Liver (tissue), 9 donors: Measurements from ENCODE around the gene GON4L. TPM values are rescaled to one million over a fixed set of nuclear protein-coding genes. Genes with fewer than 3 reads are reported as not detected.

Experiments used
- DNase-seq: peaks from one replicate; pipeline ENCODE4 v3.0.0-alpha.2; 2017; ENCODE audit warnings: low spot score
- H3K27ac ChIP-seq, 2 donors: one replicate each; pipeline ENCODE4 v1.7.0; 2013; ENCODE audit warnings: inconsistent platforms in 2 of 2, low read length in 2 of 2, control low read depth in 1 of 2, low read depth in 1 of 2, mild to moderate bottlenecking in 1 of 2
- H3K27me3 ChIP-seq, 4 donors: one replicate each; pipeline versions ENCODE4 v1.6.1 to v1.7.0; 2013; ENCODE audit warnings: low read length in 3 of 4, inconsistent platforms in 1 of 4, mild to moderate bottlenecking in 1 of 4, moderate library complexity in 1 of 4; ENCODE audit not compliant: control insufficient read depth in 4 of 4, insufficient read depth in 4 of 4
- H3K36me3 ChIP-seq, 4 donors: one replicate each; pipeline versions ENCODE4 v1.6.1 to v1.7.0; 2013; ENCODE audit warnings: low read length in 3 of 4, mild to moderate bottlenecking in 3 of 4, low read depth in 1 of 4, moderate library complexity in 1 of 4; ENCODE audit not compliant: control insufficient read depth in 4 of 4, insufficient read depth in 3 of 4
- H3K4me1 ChIP-seq, 4 donors: one replicate each; pipeline versions ENCODE4 v1.6.1 to v1.7.0; 2013; ENCODE audit warnings: low read length in 3 of 4, mild to moderate bottlenecking in 3 of 4, moderate library complexity in 1 of 4; ENCODE audit not compliant: control insufficient read depth in 4 of 4, insufficient read depth in 4 of 4
- H3K4me3 ChIP-seq, 3 donors: one replicate each; pipeline versions ENCODE4 v1.6.1 to v1.7.0; 2013; ENCODE audit warnings: low read length in 3 of 3, control low read depth in 1 of 3, low read depth in 1 of 3, mild to moderate bottlenecking in 1 of 3
- H3K9ac ChIP-seq, 2 donors: one replicate each; pipeline ENCODE4 v1.7.0; 2013; ENCODE audit warnings: low read length in 2 of 2, mild to moderate bottlenecking in 2 of 2, moderate library complexity in 2 of 2, control low read depth in 1 of 2, low read depth in 1 of 2
- H3K9me3 ChIP-seq, 4 donors: one replicate each; pipeline versions ENCODE4 v1.6.1 to v1.7.0; 2013; ENCODE audit warnings: low read length in 3 of 4; ENCODE audit not compliant: control insufficient read depth in 4 of 4
- EGR1 ChIP-seq, 2 donors: IDR thresholded peaks; 2 replicates each; pipeline ENCODE4 v1.6.1; 2016 to 2018; ENCODE audit warnings: antibody characterized with exemption in 2 of 2, low read depth in 2 of 2
- FOXA1 ChIP-seq: IDR thresholded peaks from 2 replicates; pipeline ENCODE4 v1.6.1; 2016; ENCODE audit warnings: antibody characterized with exemption
- FOXA2 ChIP-seq: IDR thresholded peaks from 2 replicates; pipeline ENCODE4 v1.6.1; 2016; ENCODE audit warnings: antibody characterized with exemption
- GABPA ChIP-seq, 2 donors: IDR thresholded peaks in 1 of 2; conservative IDR thresholded peaks in 1 of 2; 2 replicates each; pipeline ENCODE4 v1.6.1; 2016; ENCODE audit warnings: antibody characterized with exemption in 2 of 2, mild to moderate bottlenecking in 1 of 2, moderate library complexity in 1 of 2
- HNF4A ChIP-seq, 2 donors: conservative IDR thresholded peaks; 2 replicates each; pipeline ENCODE4 v1.6.1; 2016; ENCODE audit warnings: antibody characterized with exemption in 2 of 2, mild to moderate bottlenecking in 2 of 2
- HNF4G ChIP-seq: IDR thresholded peaks from 2 replicates; pipeline ENCODE4 v1.6.1; 2016; ENCODE audit warnings: antibody characterized with exemption
- JUND ChIP-seq, 2 donors: IDR thresholded peaks; 2 replicates each; pipeline ENCODE4 v1.6.1; 2016; ENCODE audit warnings: antibody characterized with exemption in 2 of 2
- NR2F2 ChIP-seq: IDR thresholded peaks from 2 replicates; pipeline ENCODE4 v1.6.1; 2016; ENCODE audit warnings: antibody characterized with exemption
- RAD21 ChIP-seq, 2 donors: IDR thresholded peaks; 2 replicates each; pipeline ENCODE4 v1.6.1; 2016; ENCODE audit warnings: antibody characterized with exemption in 2 of 2, mild to moderate bottlenecking in 2 of 2
- RXRA ChIP-seq, 2 donors: IDR thresholded peaks; 2 replicates each; pipeline ENCODE4 v1.6.1; 2017 to 2018; ENCODE audit warnings: antibody characterized with exemption in 2 of 2, mild to moderate bottlenecking in 1 of 2
- SP1 ChIP-seq: IDR thresholded peaks from 2 replicates; pipeline ENCODE4 v1.6.1; 2018; ENCODE audit warnings: antibody characterized with exemption, mild to moderate bottlenecking
- TAF1 ChIP-seq: conservative IDR thresholded peaks from 2 replicates; pipeline ENCODE4 v1.6.1; 2016; ENCODE audit warnings: antibody characterized with exemption, mild to moderate bottlenecking
- YY1 ChIP-seq: IDR thresholded peaks from 2 replicates; pipeline ENCODE4 v1.6.1; 2016; ENCODE audit warnings: antibody characterized with exemption, mild to moderate bottlenecking
- WGBS: extraction: QIAGEN DNeasy Blood & Tissue Kit; methylation state at CpG from one replicate; pipeline ENCODE4 v1.1.7; 2013; 5-methylcytosine and 5-hydroxymethylcytosine counted together
- polyA plus RNA-seq, 2 donors: library from polyadenylated mRNA; stranded (reverse) in 1 of 2; unstranded in 1 of 2; fragments of 200-250 nt in 1 of 2; fragments of >200 nt in 1 of 2; fragmentation: Nextera tagmentation in 1 of 2; extraction: Ambion mirVana in 1 of 2; gene quantifications; one replicate each; pipeline versions ENCODE4 v1.2.1 to v1.2.3, GENCODE V29; 2013 to 2015
- total RNA-seq, 2 donors: library from RNA; depleted of rRNA; stranded (reverse); fragments of >200 nt; gene quantifications; one replicate each; pipeline ENCODE4 v1.2.3, GENCODE V29; 2014
- TF ChIP-seq, protein P1 (sequence below): IDR thresholded peaks from 2 replicates; pipeline ENCODE4 v1.6.1; 2016; ENCODE audit warnings: antibody characterized with exemption
- TF ChIP-seq, protein P2 (sequence below): IDR thresholded peaks from 2 replicates; pipeline ENCODE4 v1.6.1; 2016; ENCODE audit warnings: antibody characterized with exemption
- TF ChIP-seq, protein P3 (sequence below): IDR thresholded peaks from 2 replicates; pipeline ENCODE4 v1.6.1; 2016; ENCODE audit warnings: antibody characterized with exemption, mild to moderate bottlenecking
- TF ChIP-seq, protein P4 (sequence below): IDR thresholded peaks from 2 replicates; pipeline ENCODE4 v1.6.1; 2016; ENCODE audit warnings: antibody characterized with exemption
- TF ChIP-seq, protein P5 (sequence below): fragments of 150-350 bp; IDR thresholded peaks from 2 replicates; pipeline ENCODE4 v1.5.1; 2017; ENCODE audit warnings: improper control_type of control experiment, low read depth, low read length; ENCODE audit not compliant: missing input control
- donor health status: healthy.
- donor health status: healthy.
- donor health status: healthy.
- donor health status: healthy.
- donor health status: healthy.

GON4L gene
- total and polyA plus RNA-seq, 4 donors: 5.7 to 26.2 (median 15.7) TPM

DNA sequence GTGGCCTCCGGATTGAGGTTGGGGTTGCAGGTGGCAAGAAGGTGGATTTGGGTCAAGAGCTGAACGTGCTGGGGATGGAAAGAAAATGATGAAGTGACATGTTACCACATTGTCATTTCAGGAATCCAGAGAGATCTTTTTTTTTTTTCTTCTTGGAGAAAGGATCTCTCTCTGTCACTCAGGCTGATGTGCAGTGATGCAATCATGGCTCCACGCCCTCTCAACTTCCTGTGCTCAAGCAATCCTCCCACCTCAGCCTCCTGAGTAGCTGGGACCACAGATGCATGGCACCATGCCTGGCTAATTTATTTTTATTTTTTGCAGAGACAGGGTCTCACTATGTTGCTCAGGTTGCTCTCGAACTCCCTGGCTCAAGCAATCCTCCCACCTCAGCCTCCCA lies 80.6 kb downstream of the GON4L start:
- Histone ChIP-seq H3K27me3 (no peaks in the 10 kb centered on the region), H3K27ac (no peak overlapping the region), H3K4me3 (no peak overlapping the region), H3K4me1 (no peaks in the 10 kb centered on the region), H3K9ac (no peak overlapping the region), H3K9me3 (no peaks in the 10 kb centered on the region), H3K36me3 (peaks cover 9 to 61% (median 36%) of the 10 kb centered on the region in 4 donors)
- no peak for DNase-seq
- WGBS: 94% methylated on average over 4 of the region's 4 CpGs
- no peak for TF ChIP-seq HNF4G
- TF ChIP-seq SP1: no peak
- TF ChIP-seq YY1: no peak
- TF ChIP-seq NR2F2: no peak
- TF ChIP-seq EGR1 (IDR thresholded peaks at IDR 0.05; ENCODE audit: low read depth in 2 of 2): no peak
- TF ChIP-seq JUND (IDR thresholded peaks at IDR 0.05): no peak
- TF ChIP-seq, protein P1, sequence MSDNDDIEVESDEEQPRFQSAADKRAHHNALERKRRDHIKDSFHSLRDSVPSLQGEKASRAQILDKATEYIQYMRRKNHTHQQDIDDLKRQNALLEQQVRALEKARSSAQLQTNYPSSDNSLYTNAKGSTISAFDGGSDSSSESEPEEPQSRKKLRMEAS: no peak
- TF ChIP-seq HNF4A (conservative IDR thresholded peaks at IDR 0.05): no peak
- TF ChIP-seq, protein P2, sequence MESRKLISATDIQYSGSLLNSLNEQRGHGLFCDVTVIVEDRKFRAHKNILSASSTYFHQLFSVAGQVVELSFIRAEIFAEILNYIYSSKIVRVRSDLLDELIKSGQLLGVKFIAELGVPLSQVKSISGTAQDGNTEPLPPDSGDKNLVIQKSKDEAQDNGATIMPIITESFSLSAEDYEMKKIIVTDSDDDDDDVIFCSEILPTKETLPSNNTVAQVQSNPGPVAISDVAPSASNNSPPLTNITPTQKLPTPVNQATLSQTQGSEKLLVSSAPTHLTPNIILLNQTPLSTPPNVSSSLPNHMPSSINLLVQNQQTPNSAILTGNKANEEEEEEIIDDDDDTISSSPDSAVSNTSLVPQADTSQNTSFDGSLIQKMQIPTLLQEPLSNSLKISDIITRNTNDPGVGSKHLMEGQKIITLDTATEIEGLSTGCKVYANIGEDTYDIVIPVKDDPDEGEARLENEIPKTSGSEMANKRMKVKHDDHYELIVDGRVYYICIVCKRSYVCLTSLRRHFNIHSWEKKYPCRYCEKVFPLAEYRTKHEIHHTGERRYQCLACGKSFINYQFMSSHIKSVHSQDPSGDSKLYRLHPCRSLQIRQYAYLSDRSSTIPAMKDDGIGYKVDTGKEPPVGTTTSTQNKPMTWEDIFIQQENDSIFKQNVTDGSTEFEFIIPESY: no peak
- TF ChIP-seq, protein P3, sequence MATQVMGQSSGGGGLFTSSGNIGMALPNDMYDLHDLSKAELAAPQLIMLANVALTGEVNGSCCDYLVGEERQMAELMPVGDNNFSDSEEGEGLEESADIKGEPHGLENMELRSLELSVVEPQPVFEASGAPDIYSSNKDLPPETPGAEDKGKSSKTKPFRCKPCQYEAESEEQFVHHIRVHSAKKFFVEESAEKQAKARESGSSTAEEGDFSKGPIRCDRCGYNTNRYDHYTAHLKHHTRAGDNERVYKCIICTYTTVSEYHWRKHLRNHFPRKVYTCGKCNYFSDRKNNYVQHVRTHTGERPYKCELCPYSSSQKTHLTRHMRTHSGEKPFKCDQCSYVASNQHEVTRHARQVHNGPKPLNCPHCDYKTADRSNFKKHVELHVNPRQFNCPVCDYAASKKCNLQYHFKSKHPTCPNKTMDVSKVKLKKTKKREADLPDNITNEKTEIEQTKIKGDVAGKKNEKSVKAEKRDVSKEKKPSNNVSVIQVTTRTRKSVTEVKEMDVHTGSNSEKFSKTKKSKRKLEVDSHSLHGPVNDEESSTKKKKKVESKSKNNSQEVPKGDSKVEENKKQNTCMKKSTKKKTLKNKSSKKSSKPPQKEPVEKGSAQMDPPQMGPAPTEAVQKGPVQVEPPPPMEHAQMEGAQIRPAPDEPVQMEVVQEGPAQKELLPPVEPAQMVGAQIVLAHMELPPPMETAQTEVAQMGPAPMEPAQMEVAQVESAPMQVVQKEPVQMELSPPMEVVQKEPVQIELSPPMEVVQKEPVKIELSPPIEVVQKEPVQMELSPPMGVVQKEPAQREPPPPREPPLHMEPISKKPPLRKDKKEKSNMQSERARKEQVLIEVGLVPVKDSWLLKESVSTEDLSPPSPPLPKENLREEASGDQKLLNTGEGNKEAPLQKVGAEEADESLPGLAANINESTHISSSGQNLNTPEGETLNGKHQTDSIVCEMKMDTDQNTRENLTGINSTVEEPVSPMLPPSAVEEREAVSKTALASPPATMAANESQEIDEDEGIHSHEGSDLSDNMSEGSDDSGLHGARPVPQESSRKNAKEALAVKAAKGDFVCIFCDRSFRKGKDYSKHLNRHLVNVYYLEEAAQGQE: no peak
- no peak for TF ChIP-seq RXRA (IDR thresholded peaks at IDR 0.05)
- TF ChIP-seq GABPA (IDR thresholded peaks at IDR 0.05 in 1 of 2, conservative IDR thresholded peaks at IDR 0.05 in 1 of 2): no peak
- TF ChIP-seq, protein P4, sequence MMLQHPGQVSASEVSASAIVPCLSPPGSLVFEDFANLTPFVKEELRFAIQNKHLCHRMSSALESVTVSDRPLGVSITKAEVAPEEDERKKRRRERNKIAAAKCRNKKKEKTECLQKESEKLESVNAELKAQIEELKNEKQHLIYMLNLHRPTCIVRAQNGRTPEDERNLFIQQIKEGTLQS: no peak
- TF ChIP-seq RAD21 (IDR thresholded peaks at IDR 0.05): no peak
- no peak for TF ChIP-seq FOXA2
- TF ChIP-seq FOXA1: no peak
- TF ChIP-seq, protein P5, sequence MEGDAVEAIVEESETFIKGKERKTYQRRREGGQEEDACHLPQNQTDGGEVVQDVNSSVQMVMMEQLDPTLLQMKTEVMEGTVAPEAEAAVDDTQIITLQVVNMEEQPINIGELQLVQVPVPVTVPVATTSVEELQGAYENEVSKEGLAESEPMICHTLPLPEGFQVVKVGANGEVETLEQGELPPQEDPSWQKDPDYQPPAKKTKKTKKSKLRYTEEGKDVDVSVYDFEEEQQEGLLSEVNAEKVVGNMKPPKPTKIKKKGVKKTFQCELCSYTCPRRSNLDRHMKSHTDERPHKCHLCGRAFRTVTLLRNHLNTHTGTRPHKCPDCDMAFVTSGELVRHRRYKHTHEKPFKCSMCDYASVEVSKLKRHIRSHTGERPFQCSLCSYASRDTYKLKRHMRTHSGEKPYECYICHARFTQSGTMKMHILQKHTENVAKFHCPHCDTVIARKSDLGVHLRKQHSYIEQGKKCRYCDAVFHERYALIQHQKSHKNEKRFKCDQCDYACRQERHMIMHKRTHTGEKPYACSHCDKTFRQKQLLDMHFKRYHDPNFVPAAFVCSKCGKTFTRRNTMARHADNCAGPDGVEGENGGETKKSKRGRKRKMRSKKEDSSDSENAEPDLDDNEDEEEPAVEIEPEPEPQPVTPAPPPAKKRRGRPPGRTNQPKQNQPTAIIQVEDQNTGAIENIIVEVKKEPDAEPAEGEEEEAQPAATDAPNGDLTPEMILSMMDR: no peak
- TF ChIP-seq TAF1: no peak
